Measurements from ENCODE around the gene SCCPDH. TPM values are rescaled to one million over a fixed set of nuclear protein-coding genes. Genes with fewer than 3 reads are reported as not detected.

SCCPDH gene
- total and polyA plus RNA-seq, 2 donors (not counting 3 experiments of a cell fraction or from before 2014, with no cell fraction given), result 24.4 to 37.5 TPM

DNA sequence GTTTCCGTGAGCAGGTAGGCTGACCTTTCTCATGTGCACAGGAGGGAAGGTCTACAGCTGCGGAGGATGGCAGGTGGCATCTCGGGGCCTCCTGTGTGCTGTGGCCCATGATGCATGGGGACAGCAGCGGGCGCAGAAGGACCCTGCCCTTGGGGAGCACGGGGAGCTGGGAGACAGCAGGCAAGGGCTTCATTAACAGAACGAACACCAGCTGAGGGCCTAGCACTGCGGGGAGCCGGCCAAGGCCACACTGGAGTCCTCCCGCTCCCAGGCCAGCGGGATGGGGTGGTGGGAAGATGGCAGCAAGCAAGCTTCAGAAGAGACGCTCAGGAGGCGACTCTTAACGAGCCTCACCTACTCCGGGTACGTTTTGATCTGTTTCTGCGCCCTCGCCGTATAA, 66.6 kb downstream of the SCCPDH start:
- Histone ChIP-seq H3K27ac (ENCODE audit: insufficient read depth, low read depth, low read length) (no peak overlapping the region), H3K9ac (replicated peaks; ENCODE audit: extremely low read depth, insufficient read depth, low read length) (no peak overlapping the region), H3K36me3 (ENCODE audit: control insufficient read depth in 2 of 2, extremely low read depth in 1 of 2, insufficient read depth in 2 of 2, low read length in 2 of 2) (no peaks in the 10 kb centered on the region), H2AFZ (ENCODE audit: low read depth, low read length) (no peak overlapping the region), H4K20me1 (replicated peaks; ENCODE audit: control insufficient read depth, extremely low read depth, insufficient read depth, low read length) (no peaks in the 10 kb centered on the region), H3K4me2 (ENCODE audit: insufficient read depth, low read length) (no peak overlapping the region), H3K4me3 (replicated peaks in 1 of 3; ENCODE audit: insufficient read depth in 1 of 3, low read depth in 1 of 3, low read length in 3 of 3) (no peak overlapping the region), H3K9me1 (replicated peaks; ENCODE audit: control insufficient read depth, extremely low read depth, insufficient read depth, low read length) (no peaks in the 10 kb centered on the region), H3K4me1 (ENCODE audit: control insufficient read depth, extremely low read depth, insufficient read depth, low read length) (no peaks in the 10 kb centered on the region), H3K27me3 (ENCODE audit: control insufficient read depth in 2 of 2, insufficient read depth in 2 of 2, low read length in 2 of 2) (no peaks in the 10 kb centered on the region), H3K9me3 (replicated peaks; ENCODE audit: control insufficient read depth, insufficient read depth, low read length) (no peaks in the 10 kb centered on the region), H3K79me2 (ENCODE audit: control insufficient read depth, insufficient read depth, low read length) (no peaks in the 10 kb centered on the region)
- DNase-seq (ENCODE audit: low read depth, low spot score) (no peak), FAIRE-seq (no peak)
- CTCF ChIA-PET, result no interaction called here
- intact Hi-C loops (cut with micrococcal nuclease) (no loop called here), dilution Hi-C loops (cut with MboI; ENCODE audit: extremely low pct_ligation_motif_present, low sequenced_read_pairs) (no loop called here)
- POLR2A ChIA-PET, result no interaction called here
- TF ChIP-seq FOS (IDR thresholded peaks at IDR 0.05; ENCODE audit: borderline replicate concordance, insufficient read depth, low read length) (no peak), MYC (IDR thresholded peaks at IDR 0.05; ENCODE audit: low read depth, low read length) (no peak)
- TF ChIP-seq, protein P1, sequence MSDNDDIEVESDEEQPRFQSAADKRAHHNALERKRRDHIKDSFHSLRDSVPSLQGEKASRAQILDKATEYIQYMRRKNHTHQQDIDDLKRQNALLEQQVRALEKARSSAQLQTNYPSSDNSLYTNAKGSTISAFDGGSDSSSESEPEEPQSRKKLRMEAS (IDR thresholded peaks at IDR 0.05; ENCODE audit: insufficient read depth, insufficient read length), result no peak
- TF ChIP-seq, protein P2, sequence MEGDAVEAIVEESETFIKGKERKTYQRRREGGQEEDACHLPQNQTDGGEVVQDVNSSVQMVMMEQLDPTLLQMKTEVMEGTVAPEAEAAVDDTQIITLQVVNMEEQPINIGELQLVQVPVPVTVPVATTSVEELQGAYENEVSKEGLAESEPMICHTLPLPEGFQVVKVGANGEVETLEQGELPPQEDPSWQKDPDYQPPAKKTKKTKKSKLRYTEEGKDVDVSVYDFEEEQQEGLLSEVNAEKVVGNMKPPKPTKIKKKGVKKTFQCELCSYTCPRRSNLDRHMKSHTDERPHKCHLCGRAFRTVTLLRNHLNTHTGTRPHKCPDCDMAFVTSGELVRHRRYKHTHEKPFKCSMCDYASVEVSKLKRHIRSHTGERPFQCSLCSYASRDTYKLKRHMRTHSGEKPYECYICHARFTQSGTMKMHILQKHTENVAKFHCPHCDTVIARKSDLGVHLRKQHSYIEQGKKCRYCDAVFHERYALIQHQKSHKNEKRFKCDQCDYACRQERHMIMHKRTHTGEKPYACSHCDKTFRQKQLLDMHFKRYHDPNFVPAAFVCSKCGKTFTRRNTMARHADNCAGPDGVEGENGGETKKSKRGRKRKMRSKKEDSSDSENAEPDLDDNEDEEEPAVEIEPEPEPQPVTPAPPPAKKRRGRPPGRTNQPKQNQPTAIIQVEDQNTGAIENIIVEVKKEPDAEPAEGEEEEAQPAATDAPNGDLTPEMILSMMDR (IDR thresholded peaks at IDR 0.05; ENCODE audit: extremely low read depth in 1 of 2, insufficient read depth in 1 of 2, low read depth in 1 of 2, low read length in 2 of 2), result no peak
- no TSS peak for BruUV-seq (replicated peaks)

DNA sequence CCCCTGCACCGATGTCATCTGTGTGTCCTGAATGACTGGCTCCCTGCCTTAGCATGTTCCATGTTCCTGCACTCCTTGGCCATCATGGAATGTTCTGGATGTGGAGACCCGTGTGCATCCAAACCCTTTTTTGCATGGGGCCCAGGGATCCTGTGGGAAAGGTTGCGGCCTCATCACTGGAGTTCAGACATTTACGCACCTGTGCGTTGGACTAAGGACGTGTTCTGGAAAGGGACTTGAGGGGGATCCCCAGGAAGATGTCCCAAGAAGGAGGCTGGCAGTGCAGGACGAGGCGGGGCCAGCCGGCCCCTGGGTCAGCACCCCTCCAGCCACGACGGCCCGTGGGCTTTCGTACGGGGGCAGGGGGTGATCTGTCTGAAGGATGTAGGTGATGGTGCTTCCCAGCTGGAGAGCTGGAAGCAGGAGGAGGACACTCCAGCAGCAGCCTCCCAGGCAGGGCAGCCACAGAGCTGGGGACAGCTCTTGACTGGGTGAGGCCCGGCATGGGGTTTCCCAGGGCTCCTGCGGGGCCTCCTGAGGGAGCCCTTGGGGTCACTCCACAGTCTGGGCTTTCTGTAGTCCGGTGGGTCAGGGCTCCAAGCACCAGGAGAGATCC, 67.2 kb downstream of the SCCPDH start:
- Histone ChIP-seq H3K4me1 (ENCODE audit: control insufficient read depth, extremely low read depth, insufficient read depth, low read length) (no peaks in the 10 kb centered on the region), H3K9me1 (replicated peaks; ENCODE audit: control insufficient read depth, extremely low read depth, insufficient read depth, low read length) (no peaks in the 10 kb centered on the region), H3K79me2 (ENCODE audit: control insufficient read depth, insufficient read depth, low read length) (no peaks in the 10 kb centered on the region), H3K27me3 (ENCODE audit: control insufficient read depth in 2 of 2, insufficient read depth in 2 of 2, low read length in 2 of 2) (no peaks in the 10 kb centered on the region), H2AFZ (ENCODE audit: low read depth, low read length) (no peak overlapping the region), H3K4me3 (replicated peaks in 1 of 3; ENCODE audit: insufficient read depth in 1 of 3, low read depth in 1 of 3, low read length in 3 of 3) (no peak overlapping the region), H3K36me3 (ENCODE audit: control insufficient read depth in 2 of 2, extremely low read depth in 1 of 2, insufficient read depth in 2 of 2, low read length in 2 of 2) (no peaks in the 10 kb centered on the region), H3K4me2 (ENCODE audit: insufficient read depth, low read length) (no peak overlapping the region), H3K27ac (ENCODE audit: insufficient read depth, low read depth, low read length) (no peak overlapping the region), H3K9me3 (replicated peaks; ENCODE audit: control insufficient read depth, insufficient read depth, low read length) (no peaks in the 10 kb centered on the region), H3K9ac (replicated peaks; ENCODE audit: extremely low read depth, insufficient read depth, low read length) (no peak overlapping the region), H4K20me1 (replicated peaks; ENCODE audit: control insufficient read depth, extremely low read depth, insufficient read depth, low read length) (no peaks in the 10 kb centered on the region)
- BruUV-seq (replicated peaks), result no TSS peak
- dilution Hi-C loops (cut with MboI; ENCODE audit: extremely low pct_ligation_motif_present, low sequenced_read_pairs), result no loop called here
- intact Hi-C loops (cut with micrococcal nuclease), result no loop called here
- TF ChIP-seq GATA2 (IDR thresholded peaks at IDR 0.05; ENCODE audit: insufficient read depth, insufficient read length, low read depth, low read length) (no peak), EZH2 (IDR thresholded peaks at IDR 0.05; ENCODE audit: borderline replicate concordance, low read depth, low read length, severe bottlenecking) (no peak), MYC (IDR thresholded peaks at IDR 0.05; ENCODE audit: low read depth, low read length) (no peak), FOS (IDR thresholded peaks at IDR 0.05; ENCODE audit: borderline replicate concordance, insufficient read depth, low read length) (no peak), POLR2AphosphoS5 (IDR thresholded peaks at IDR 0.05; ENCODE audit: insufficient read depth, low read depth, low read length) (no peak), JUN (IDR thresholded peaks at IDR 0.05; ENCODE audit: borderline replicate concordance, insufficient read depth, insufficient read length, low read depth) (no peak), POLR2A (IDR thresholded peaks at IDR 0.05; ENCODE audit: low read depth, low read length) (no peak)
- TF ChIP-seq, protein P1 (IDR thresholded peaks at IDR 0.05; ENCODE audit: insufficient read depth, insufficient read length), result no peak
- TF ChIP-seq, protein P2 (IDR thresholded peaks at IDR 0.05; ENCODE audit: extremely low read depth in 1 of 2, insufficient read depth in 1 of 2, low read depth in 1 of 2, low read length in 2 of 2), result no peak
- FAIRE-seq (no peak), DNase-seq (ENCODE audit: low read depth, low spot score) (no peak)
- ChIA-PET CTCF (no interaction called here), POLR2A (no interaction called here)
